ENCODE measurements around the gene TMEM59L. TPM values are rescaled to one million over a fixed set of nuclear protein-coding genes. Genes with fewer than 3 reads are reported as not detected.

The TMEM59L gene
- total and polyA plus RNA-seq, 9 of the 15 experiments (the other 6 are each of a cell fraction or from before 2014, with no cell fraction given), result 0.37 TPM; not detected in 8

- Histone ChIP-seq H3K9me3 (replicated peaks; ENCODE audit: control insufficient read depth, insufficient read depth, low read depth, low read length) (no peaks in the 10 kb centered on the region), H3K36me3 (ENCODE audit: control insufficient read depth, insufficient read depth, low read length) (peaks cover 20% of the 10 kb centered on the region; the same call in 1 of the 3 replicates), H3K9ac (ENCODE audit: insufficient read depth in 1 of 2, low read depth in 2 of 2, low read length in 2 of 2) (no peak overlapping the region), H3K4me3 (no peak overlapping the region), H3K27ac (ENCODE audit: extremely low read depth, low read depth, low read length) (no peak overlapping the region), H2AFZ (ENCODE audit: low read depth, low read length) (no peak overlapping the region), H3K79me2 (ENCODE audit: control insufficient read depth, insufficient read depth, low read length) (no peaks in the 10 kb centered on the region), H3K4me1 (replicated peaks in 1 of 2; ENCODE audit: control insufficient read depth in 2 of 2, insufficient read depth in 2 of 2, low read length in 2 of 2) (peaks cover 0 to 22% of the 10 kb centered on the region in 2 experiments; a peak in 1 of 5 replicates), H3K27me3 (ENCODE audit: control insufficient read depth in 2 of 2, insufficient read depth in 2 of 2, low read length in 2 of 2) (no peaks in the 10 kb centered on the region), H4K20me1 (replicated peaks; ENCODE audit: control insufficient read depth, insufficient read depth, low read length) (no peaks in the 10 kb centered on the region; the same call in 1 of the 2 replicates), H3K4me2 (ENCODE audit: insufficient read depth, low read length) (no peak overlapping the region), H3K9me1 (ENCODE audit: control insufficient read depth, insufficient read depth, low read length) (no peaks in the 10 kb centered on the region)
- WGBS (ENCODE audit: insufficient coverage, low coverage, missing lambda C conversion rate), result 78% methylated on average over 5 of the region's 5 CpGs
- ChIA-PET CTCF (ENCODE audit: low intra/inter-chr PET ratio) (no interaction called here), POLR2A (no interaction called here)
- BruUV-seq (replicated peaks), result no TSS peak
- intact Hi-C loops (cut with micrococcal nuclease), result no loop called here
- no peak for FAIRE-seq
- in situ Hi-C loops (cut with MboI), result no loop called here
- no peak for DNase-seq (ENCODE audit: extremely low read depth in 1 of 4, low spot score in 3 of 4)
- no peak for TF ChIP-seq ZFP30 (CRISPR knock-in tag; IDR thresholded peaks at IDR 0.05; ENCODE audit: borderline replicate concordance)
- no peak for TF ChIP-seq BMI1 (IDR thresholded peaks at IDR 0.05; ENCODE audit: low read length)
- no peak for TF ChIP-seq ARID1B (IDR thresholded peaks at IDR 0.05)
- no peak for ATAC-seq
These were observed 54.1 kb downstream of the TMEM59L start for GRCh38 chr19:18666784-18667183.

GRCh38 chr19:18667531-18668251, 55.0 kb downstream of the TMEM59L start:
- in situ Hi-C loops (cut with MboI), result no loop called here
- H3K36me3 ChIP-seq (ENCODE audit: control insufficient read depth, insufficient read depth, low read length), result peaks cover 20% of the 10 kb centered on the region; the same call in 1 of the 3 replicates
- ChIA-PET POLR2A (no interaction called here), CTCF (ENCODE audit: low intra/inter-chr PET ratio) (no interaction called here)
- BruUV-seq (replicated peaks), result no TSS peak
- no peak overlapping the region for H3K27ac ChIP-seq (ENCODE audit: extremely low read depth, low read depth, low read length)
- WGBS (ENCODE audit: insufficient coverage, low coverage, missing lambda C conversion rate), result 92% methylated on average over 38 of the region's 55 CpGs
- H3K9me3 ChIP-seq (replicated peaks; ENCODE audit: control insufficient read depth, insufficient read depth, low read depth, low read length), result no peaks in the 10 kb centered on the region
- H3K9me1 ChIP-seq (ENCODE audit: control insufficient read depth, insufficient read depth, low read length), result no peaks in the 10 kb centered on the region
- intact Hi-C loops (cut with micrococcal nuclease), result no loop called here
- H3K4me3 ChIP-seq, result no peak overlapping the region
- no peaks in the 10 kb centered on the region; the same call in 1 of the 2 replicates for H4K20me1 ChIP-seq (replicated peaks; ENCODE audit: control insufficient read depth, insufficient read depth, low read length)
- H2AFZ ChIP-seq (ENCODE audit: low read depth, low read length), result no peak overlapping the region
- FAIRE-seq (no peak), DNase-seq (ENCODE audit: extremely low read depth in 1 of 4, low spot score in 3 of 4) (no peak), ATAC-seq (no peak)
- no peak overlapping the region for H3K4me2 ChIP-seq (ENCODE audit: insufficient read depth, low read length)
- H3K27me3 ChIP-seq (ENCODE audit: control insufficient read depth in 2 of 2, insufficient read depth in 2 of 2, low read length in 2 of 2), result no peaks in the 10 kb centered on the region
- peaks cover 0 to 25% of the 10 kb centered on the region in 2 experiments; a peak in 2 of 5 replicates for H3K4me1 ChIP-seq (replicated peaks in 1 of 2; ENCODE audit: control insufficient read depth in 2 of 2, insufficient read depth in 2 of 2, low read length in 2 of 2)
- H3K79me2 ChIP-seq (ENCODE audit: control insufficient read depth, insufficient read depth, low read length), result no peaks in the 10 kb centered on the region
- no peak for TF ChIP-seq LARP7 (IDR thresholded peaks at IDR 0.05)
- no peak for TF ChIP-seq FOSL1 (tag; conservative IDR thresholded peaks at IDR 0.05)
- no peak for TF ChIP-seq CSDE1 (IDR thresholded peaks at IDR 0.05)
- TF ChIP-seq PATZ1 (CRISPR knock-in tag; IDR thresholded peaks at IDR 0.05; ENCODE audit: borderline replicate concordance), result no peak
- TF ChIP-seq DMBX1 (CRISPR knock-in tag; IDR thresholded peaks at IDR 0.05; ENCODE audit: borderline replicate concordance), result no peak
- TF ChIP-seq ZNF764 (CRISPR knock-in tag; IDR thresholded peaks at IDR 0.05; ENCODE audit: low read depth), result no peak
- TF ChIP-seq KLF6 (CRISPR knock-in tag; IDR thresholded peaks at IDR 0.05; ENCODE audit: borderline replicate concordance), result no peak
- H3K9ac ChIP-seq (ENCODE audit: insufficient read depth in 1 of 2, low read depth in 2 of 2, low read length in 2 of 2), result no peak overlapping the region; a peak in 1 of 4 replicates
